IMR-90 (cell line): ENCODE results near the gene USP30.

ENCODE experiments used
- CEBPB ChIP-seq: IDR thresholded peaks from 2 replicates; pipeline ENCODE4 v1.6.1; 2012; ENCODE audit warnings: low read depth, low read length, improper control_type of control experiment
- MAZ ChIP-seq: IDR thresholded peaks from 2 replicates; pipeline ENCODE4 v1.6.1; 2012; ENCODE audit warnings: low read depth, mild to moderate bottlenecking, low read length, improper control_type of control experiment, moderate library complexity, borderline replicate concordance
- MXI1 ChIP-seq: IDR thresholded peaks from 2 replicates; pipeline ENCODE4 v1.6.1; 2012; ENCODE audit warnings: low read depth, mild to moderate bottlenecking, low read length, moderate library complexity, borderline replicate concordance
- POLR2A ChIP-seq: IDR thresholded peaks from 2 replicates; pipeline ENCODE4 v1.6.1; 2012; ENCODE audit warnings: mild to moderate bottlenecking, low read depth, low read length
- SMC3 ChIP-seq: fragments of 150-350 bp; IDR thresholded peaks from 2 replicates; pipeline ENCODE4 v1.6.1; 2016; ENCODE audit warnings: low read depth, mild to moderate bottlenecking, antibody characterized with exemption, low read length, moderate library complexity
- TF ChIP-seq, protein P1 (sequence below): conservative IDR thresholded peaks from 2 replicates; pipeline ENCODE4 v1.5.1; 2012; ENCODE audit warnings: mild to moderate bottlenecking, low read depth, low read length, improper control_type of control experiment

DNA sequence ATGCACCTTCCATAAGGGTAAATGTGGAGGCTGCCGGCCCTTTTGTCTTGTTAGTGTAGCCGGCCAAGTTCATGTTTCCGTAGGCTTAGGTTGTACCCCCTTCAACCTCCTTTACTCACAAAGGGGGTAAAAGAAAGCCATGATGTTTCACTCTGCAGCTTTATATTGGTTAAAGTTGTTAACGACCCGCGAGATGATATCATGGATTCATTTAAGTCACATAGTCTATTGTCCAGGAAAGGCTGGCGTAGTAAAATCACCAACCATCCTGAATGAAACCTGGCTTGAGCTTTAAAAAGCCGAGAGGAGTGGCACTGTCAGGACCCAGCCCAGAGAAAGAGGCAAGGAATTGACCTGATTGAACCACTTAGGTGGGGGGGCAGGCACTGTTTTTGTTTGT is 46.3 kb downstream of the USP30 start:
- TF ChIP-seq MAZ (no peak), POLR2A (no peak), MXI1 (no peak), SMC3 (no peak), CEBPB (no peak)
- TF ChIP-seq, protein P1, sequence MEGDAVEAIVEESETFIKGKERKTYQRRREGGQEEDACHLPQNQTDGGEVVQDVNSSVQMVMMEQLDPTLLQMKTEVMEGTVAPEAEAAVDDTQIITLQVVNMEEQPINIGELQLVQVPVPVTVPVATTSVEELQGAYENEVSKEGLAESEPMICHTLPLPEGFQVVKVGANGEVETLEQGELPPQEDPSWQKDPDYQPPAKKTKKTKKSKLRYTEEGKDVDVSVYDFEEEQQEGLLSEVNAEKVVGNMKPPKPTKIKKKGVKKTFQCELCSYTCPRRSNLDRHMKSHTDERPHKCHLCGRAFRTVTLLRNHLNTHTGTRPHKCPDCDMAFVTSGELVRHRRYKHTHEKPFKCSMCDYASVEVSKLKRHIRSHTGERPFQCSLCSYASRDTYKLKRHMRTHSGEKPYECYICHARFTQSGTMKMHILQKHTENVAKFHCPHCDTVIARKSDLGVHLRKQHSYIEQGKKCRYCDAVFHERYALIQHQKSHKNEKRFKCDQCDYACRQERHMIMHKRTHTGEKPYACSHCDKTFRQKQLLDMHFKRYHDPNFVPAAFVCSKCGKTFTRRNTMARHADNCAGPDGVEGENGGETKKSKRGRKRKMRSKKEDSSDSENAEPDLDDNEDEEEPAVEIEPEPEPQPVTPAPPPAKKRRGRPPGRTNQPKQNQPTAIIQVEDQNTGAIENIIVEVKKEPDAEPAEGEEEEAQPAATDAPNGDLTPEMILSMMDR: no peak
